OCI-LY7 (cell line): ENCODE measurements around the gene CERK. TPM values are rescaled to one million over a fixed set of nuclear protein-coding genes. Genes with fewer than 3 reads are reported as not detected.

Experiments used
- BruUV-seq: library from RNA; stranded (reverse); fragments of 400-500 nt; replicated peaks from 2 replicates; lab custom pipeline; 2021; lab: Mats Ljungman, UMichigan
- CTCF ChIA-PET: fragments of 300-600 bp; sonication (Branson Sonifier 250); formaldehyde crosslinking; loops from one replicate; lab custom pipeline; 2022; ENCODE audit warnings: antibody characterized with exemption; ENCODE audit not compliant: unreplicated experiment; lab: Charles Lee
- POLR2A ChIA-PET: fragments of 300-600 bp; sonication (Branson Sonifier 250); formaldehyde crosslinking; loops from one replicate; lab custom pipeline; 2022; ENCODE audit warnings: antibody characterized with exemption; lab: Charles Lee
- DNase-seq: peaks from one replicate; pipeline ENCODE4 v3.0.0-alpha.2; 2015; ENCODE audit warnings: low spot score
- H2AFZ ChIP-seq: fragments of 200-600 bp; sonication (generic), shearing (Covaris generic); 2 replicates; pipeline ENCODE4 v1.6.1; 2014; ENCODE audit warnings: mild to moderate bottlenecking, antibody characterized with exemption, low read length, moderate library complexity
- H3K27ac ChIP-seq: fragments of 200-600 bp; sonication (generic); 2 replicates; pipeline ENCODE4 v1.5.1; 2014; ENCODE audit warnings: mixed run types, low read depth, mild to moderate bottlenecking, moderate library complexity, low read length, inconsistent platforms; ENCODE audit not compliant: poor library complexity, severe bottlenecking
- H3K36me3 ChIP-seq: fragments of 200-600 bp; sonication (generic); 2 replicates; pipeline ENCODE4 v1.6.1; 2014; ENCODE audit warnings: mild to moderate bottlenecking, antibody characterized with exemption, low read length, moderate library complexity, mixed read lengths; ENCODE audit not compliant: insufficient read depth
- H3K4me1 ChIP-seq: fragments of 200-600 bp; sonication (generic); 2 replicates; pipeline ENCODE4 v1.5.1; 2014; ENCODE audit warnings: mild to moderate bottlenecking, low read length; ENCODE audit not compliant: insufficient read depth, poor library complexity, severe bottlenecking
- H3K4me2 ChIP-seq: fragments of 200-600 bp; sonication (generic); 2 replicates; pipeline ENCODE4 v1.6.1; 2014; ENCODE audit warnings: mild to moderate bottlenecking, low read length
- H3K4me3 ChIP-seq: fragments of 200-600 bp; sonication (generic); 2 replicates; pipeline ENCODE4 v1.5.1; 2014; ENCODE audit warnings: mild to moderate bottlenecking, low read depth, low read length; ENCODE audit not compliant: poor library complexity, severe bottlenecking
- H3K79me2 ChIP-seq: fragments of 200-600 bp; sonication (generic); 2 replicates; pipeline ENCODE4 v1.6.1; 2016; ENCODE audit warnings: low read depth, mild to moderate bottlenecking, low read length, moderate library complexity, mixed read lengths; ENCODE audit not compliant: insufficient read depth
- H3K9me2 ChIP-seq: fragments of 200-600 bp; sonication (generic); 2 replicates; pipeline ENCODE4 v1.6.1; 2016; ENCODE audit warnings: mild to moderate bottlenecking, low read length, mixed read lengths; ENCODE audit not compliant: insufficient read depth
- H3K9me3 ChIP-seq: fragments of 200-600 bp; sonication (generic); 2 replicates; pipeline ENCODE4 v1.6.1; 2014; ENCODE audit warnings: mild to moderate bottlenecking, mixed run types, low read length, mixed read lengths
- H4K20me1 ChIP-seq: fragments of 200-600 bp; sonication (generic); 2 replicates; pipeline ENCODE4 v1.6.1; 2014; ENCODE audit warnings: mild to moderate bottlenecking, antibody characterized with exemption, low read length, moderate library complexity, mixed read lengths; ENCODE audit not compliant: insufficient read depth
- EZH2phosphoT487 ChIP-seq: fragments of 200-600 bp; sonication (generic); IDR thresholded peaks from 2 replicates; pipeline ENCODE4 v1.6.1; 2018; ENCODE audit warnings: low read depth, borderline replicate concordance, mild to moderate bottlenecking, mixed run types, antibody characterized with exemption, low read length, moderate library complexity, mixed read lengths
- intact Hi-C: fragments of 100-400 bp; cut with micrococcal nuclease; formaldehyde crosslinking; loops from one replicate; pipeline ENCODE4 v1.10.0; 2022; ENCODE audit not compliant: unreplicated experiment
- total RNA-seq, 2 experiments: library from RNA; depleted of rRNA in 1 of 2; stranded (reverse); fragments of >200 nt in 1 of 2; shearing (Covaris generic) in 1 of 2; gene quantifications; 2 replicates each; pipeline ENCODE4 v1.2.3, GENCODE V29; 2014 to 2022
- TF ChIP-seq, protein P1 (sequence below): fragments of 200-600 bp; sonication (generic); conservative IDR thresholded peaks from 2 replicates; pipeline ENCODE4 v1.5.1; 2014; ENCODE audit warnings: mild to moderate bottlenecking, antibody characterized with exemption, low read length, moderate library complexity, mixed read lengths

CERK gene
- total RNA-seq, 2 experiments from 2014 or later = 36.6 to 48.1 TPM

DNA sequence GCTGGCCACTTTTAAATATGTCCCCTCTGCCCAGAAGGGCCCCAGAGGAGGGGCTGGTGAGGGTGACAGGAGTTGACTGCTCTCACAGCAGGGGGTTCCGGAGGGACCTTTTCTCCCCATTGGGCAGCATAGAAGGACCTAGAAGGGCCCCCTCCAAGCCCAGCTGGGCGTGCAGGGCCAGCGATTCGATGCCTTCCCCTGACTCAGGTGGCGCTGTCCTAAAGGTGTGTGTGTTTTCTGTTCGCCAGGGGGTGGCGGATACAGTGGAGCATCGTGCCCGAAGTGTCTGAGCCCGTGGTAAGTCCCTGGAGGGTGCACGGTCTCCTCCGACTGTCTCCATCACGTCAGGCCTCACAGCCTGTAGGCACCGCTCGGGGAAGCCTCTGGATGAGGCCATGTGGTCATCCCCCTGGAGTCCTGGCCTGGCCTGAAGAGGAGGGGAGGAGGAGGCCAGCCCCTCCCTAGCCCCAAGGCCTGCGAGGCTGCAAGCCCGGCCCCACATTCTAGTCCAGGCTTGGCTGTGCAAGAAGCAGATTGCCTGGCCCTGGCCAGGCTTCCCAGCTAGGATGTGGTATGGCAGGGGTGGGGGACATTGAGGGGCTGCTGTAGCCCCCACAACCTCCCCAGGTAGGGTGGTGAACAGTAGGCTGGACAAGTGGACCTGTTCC, 71.3 kb downstream of the CERK start:
- Histone ChIP-seq H3K4me2 (no peak overlapping the region), H3K79me2 (no peaks in the 10 kb centered on the region), H3K4me3 (no peak overlapping the region), H3K36me3 (peaks cover 22% of the 10 kb centered on the region; the same call in 1 of the 2 replicates), H3K27ac (no peak overlapping the region), H3K9me3 (no peaks in the 10 kb centered on the region), H3K9me2 (no peaks in the 10 kb centered on the region), H4K20me1 (no peaks in the 10 kb centered on the region), H2AFZ (no peak overlapping the region), H3K4me1 (peaks cover 2% of the 10 kb centered on the region)
- ChIA-PET POLR2A (no interaction called here), CTCF (no interaction called here)
- intact Hi-C loops = no loop called here
- TF ChIP-seq EZH2phosphoT487 = no peak
- TF ChIP-seq, protein P1, sequence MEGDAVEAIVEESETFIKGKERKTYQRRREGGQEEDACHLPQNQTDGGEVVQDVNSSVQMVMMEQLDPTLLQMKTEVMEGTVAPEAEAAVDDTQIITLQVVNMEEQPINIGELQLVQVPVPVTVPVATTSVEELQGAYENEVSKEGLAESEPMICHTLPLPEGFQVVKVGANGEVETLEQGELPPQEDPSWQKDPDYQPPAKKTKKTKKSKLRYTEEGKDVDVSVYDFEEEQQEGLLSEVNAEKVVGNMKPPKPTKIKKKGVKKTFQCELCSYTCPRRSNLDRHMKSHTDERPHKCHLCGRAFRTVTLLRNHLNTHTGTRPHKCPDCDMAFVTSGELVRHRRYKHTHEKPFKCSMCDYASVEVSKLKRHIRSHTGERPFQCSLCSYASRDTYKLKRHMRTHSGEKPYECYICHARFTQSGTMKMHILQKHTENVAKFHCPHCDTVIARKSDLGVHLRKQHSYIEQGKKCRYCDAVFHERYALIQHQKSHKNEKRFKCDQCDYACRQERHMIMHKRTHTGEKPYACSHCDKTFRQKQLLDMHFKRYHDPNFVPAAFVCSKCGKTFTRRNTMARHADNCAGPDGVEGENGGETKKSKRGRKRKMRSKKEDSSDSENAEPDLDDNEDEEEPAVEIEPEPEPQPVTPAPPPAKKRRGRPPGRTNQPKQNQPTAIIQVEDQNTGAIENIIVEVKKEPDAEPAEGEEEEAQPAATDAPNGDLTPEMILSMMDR = no peak
- no peak for DNase-seq
- BruUV-seq = no TSS peak

DNA sequence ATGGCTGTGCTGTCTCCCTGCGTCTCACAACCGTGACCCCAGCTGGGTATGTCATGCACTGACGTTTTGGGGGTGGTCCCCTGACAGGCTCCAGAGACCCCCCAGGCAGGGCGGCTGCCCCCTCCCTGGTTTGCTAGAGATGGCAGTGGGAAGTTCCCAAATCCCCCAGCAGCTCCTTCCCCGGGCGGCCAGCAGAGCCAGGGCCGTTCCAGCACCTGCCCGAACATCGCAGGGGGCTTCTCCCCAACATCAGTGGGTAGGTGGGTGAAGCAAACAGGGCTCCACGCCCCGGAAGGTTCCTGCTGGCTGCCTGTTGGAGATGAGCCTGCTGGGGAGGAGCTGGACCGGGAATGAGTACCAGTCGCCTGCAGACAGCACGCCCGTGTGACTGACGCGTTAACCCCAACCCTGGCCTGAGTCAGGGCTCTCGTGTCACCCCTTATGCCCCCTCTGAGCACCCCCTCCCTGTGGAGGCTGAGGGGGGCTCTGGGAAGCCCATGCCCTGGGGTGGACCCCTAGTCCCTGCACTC, 72.2 kb downstream of the CERK start:
- H3K79me2 ChIP-seq = no peaks in the 10 kb centered on the region
- intact Hi-C loops = no loop called here
- DNase-seq = no peak
- H4K20me1 ChIP-seq = no peaks in the 10 kb centered on the region
- H3K36me3 ChIP-seq = peaks cover 22% of the 10 kb centered on the region; the same call in 1 of the 2 replicates
- TF ChIP-seq, protein P1 = no peak
- TF ChIP-seq EZH2phosphoT487 = no peak
- no peaks in the 10 kb centered on the region for H3K9me2 ChIP-seq
- no peak overlapping the region for H2AFZ ChIP-seq
- H3K27ac ChIP-seq = no peak overlapping the region
- H3K4me1 ChIP-seq = no peaks in the 10 kb centered on the region
- H3K9me3 ChIP-seq = no peaks in the 10 kb centered on the region
- BruUV-seq = no TSS peak
- ChIA-PET CTCF (no interaction called here), POLR2A (no interaction called here)
- H3K4me3 ChIP-seq = no peak overlapping the region
- H3K4me2 ChIP-seq = no peak overlapping the region

DNA sequence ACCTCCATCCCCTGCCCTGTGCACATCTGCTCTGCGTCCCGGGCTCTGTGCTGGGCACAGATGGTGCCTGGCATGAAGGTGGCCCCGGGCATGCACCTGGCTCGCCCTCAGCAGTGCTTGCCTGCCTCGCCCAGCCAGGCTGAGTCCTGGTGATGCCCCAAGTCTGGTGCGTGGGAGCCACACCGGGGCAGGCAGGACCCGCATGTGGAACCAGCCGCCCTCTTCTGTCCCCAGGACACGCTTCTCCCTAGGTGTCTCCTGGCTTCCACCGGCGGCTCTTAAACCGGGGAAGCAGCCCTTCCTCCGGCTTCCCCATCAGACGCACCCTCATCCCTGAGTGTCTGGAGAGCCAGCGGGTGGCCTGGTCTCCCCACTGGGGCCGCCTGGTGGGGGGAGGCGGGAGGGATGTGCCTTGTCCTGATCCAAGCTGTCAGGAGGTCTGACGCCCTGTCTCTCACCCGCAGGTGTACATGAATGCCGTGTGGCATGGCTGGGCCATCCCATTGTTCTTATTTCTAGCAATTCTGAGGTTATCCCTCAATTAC, 72.8 kb downstream of the CERK start:
- ChIA-PET CTCF (no interaction called here), POLR2A (no interaction called here)
- Histone ChIP-seq H2AFZ (no peak overlapping the region), H3K27ac (no peak overlapping the region), H3K36me3 (peaks cover 22% of the 10 kb centered on the region; the same call in 1 of the 2 replicates), H3K4me2 (no peak overlapping the region), H3K9me2 (no peaks in the 10 kb centered on the region), H3K4me3 (no peak overlapping the region), H3K4me1 (no peaks in the 10 kb centered on the region), H4K20me1 (no peaks in the 10 kb centered on the region), H3K9me3 (no peaks in the 10 kb centered on the region), H3K79me2 (no peaks in the 10 kb centered on the region)
- BruUV-seq = no TSS peak
- no peak for DNase-seq
- intact Hi-C loops = no loop called here
- no peak for TF ChIP-seq EZH2phosphoT487
- TF ChIP-seq, protein P1 = no peak
